K562 (cell line): ENCODE data around the gene OOSP3. TPM values are rescaled to one million over a fixed set of nuclear protein-coding genes. Genes with fewer than 3 reads are reported as not detected.

ENCODE experiments used
- BRF1 ChIP-seq: IDR thresholded peaks from 3 replicates; pipeline ENCODE4 v1.6.1; 2011; ENCODE audit warnings: borderline replicate concordance, mild to moderate bottlenecking; ENCODE audit not compliant: insufficient read length; ENCODE audit errors: extremely low read depth
- CBX3 ChIP-seq, 2 experiments: IDR thresholded peaks; 1 replicate in 1 of 2; 2 replicates in 1 of 2; pipeline ENCODE4 v1.6.1; 2012; ENCODE audit warnings: inconsistent platforms in 2 of 2, low read length in 2 of 2, borderline replicate concordance in 1 of 2, control low read depth in 1 of 2
- FUS ChIP-seq: fragments of 200-400 bp; formaldehyde crosslinking; optimal IDR thresholded peaks from 2 replicates; pipeline ENCODE3; 2017; ENCODE audit warnings: low read depth, low read length
- KAT2B ChIP-seq: IDR thresholded peaks from one replicate; pipeline ENCODE4 v1.6.1; 2012; ENCODE audit warnings: low read depth, mild to moderate bottlenecking, control low read depth, inconsistent platforms, low read length, moderate library complexity
- KDM1A ChIP-seq, 2 experiments: fragments of 450-650 bp; IDR thresholded peaks; 2 replicates each; pipeline ENCODE4 v1.6.1; 2016; ENCODE audit warnings: mild to moderate bottlenecking in 2 of 2
- KHSRP ChIP-seq: fragments of 450-650 bp; IDR thresholded peaks from 2 replicates; pipeline ENCODE4 v1.6.1; 2017
- MAFF ChIP-seq: IDR thresholded peaks from 2 replicates; pipeline ENCODE4 v1.6.1; 2012; ENCODE audit warnings: low read length, improper control_type of control experiment
- MAFK ChIP-seq: IDR thresholded peaks from 2 replicates; pipeline ENCODE4 v1.6.1; 2011; ENCODE audit warnings: low read length, improper control_type of control experiment
- PHB ChIP-seq: fragments of 250-450 bp; sonication (Bioruptor Pico); IDR thresholded peaks from 2 replicates; pipeline ENCODE4 v1.5.0; 2021
- PURB ChIP-seq: sonication (generic); formaldehyde crosslinking; IDR thresholded peaks from 2 replicates; pipeline ENCODE4 v1.9.0; 2021; ENCODE audit warnings: low read depth, mild to moderate bottlenecking, missing genetic modification reagents
- TARDBP ChIP-seq: fragments of 450-650 bp; IDR thresholded peaks from 2 replicates; pipeline ENCODE4 v1.6.1; 2016
- XRCC4 ChIP-seq: IDR thresholded peaks from one replicate; pipeline ENCODE4 v1.6.1; 2011; ENCODE audit not compliant: insufficient read depth, insufficient read length; ENCODE audit errors: extremely low read depth
- ZNF140 ChIP-seq: fragments of 250-450 bp; sonication (Bioruptor Pico); IDR thresholded peaks from 2 replicates; pipeline ENCODE4 v1.8.0; 2021; ENCODE audit warnings: moderate library complexity, mild to moderate bottlenecking, inconsistent platforms
- ZNF551 ChIP-seq: fragments of 250-450 bp; sonication (Bioruptor Pico); IDR thresholded peaks from 2 replicates; pipeline ENCODE4 v1.5.0; 2021; ENCODE audit warnings: mild to moderate bottlenecking, moderate library complexity
- ZNF583 ChIP-seq: fragments of 250-450 bp; sonication (Bioruptor Pico); IDR thresholded peaks from 2 replicates; pipeline ENCODE4 v1.4.0; 2020
- ZNF695 ChIP-seq: fragments of 450-650 bp; formaldehyde crosslinking; IDR thresholded peaks from 2 replicates; pipeline ENCODE4 v1.4.0; 2020; ENCODE audit warnings: mild to moderate bottlenecking, moderate library complexity
- ZZZ3 ChIP-seq: fragments of 450-650 bp; IDR thresholded peaks from 2 replicates; pipeline ENCODE4 v1.6.1; 2016; ENCODE audit warnings: antibody characterized with exemption, mild to moderate bottlenecking, moderate library complexity
- polyA plus RNA-seq, 8 experiments: library from polyadenylated mRNA; depleted of rRNA in 4 of 8; stranded (reverse) in 5 of 8; unstranded in 3 of 8; fragments of >200 nt; fragmentation: Nextera tagmentation in 2 of 8; fragmentation: Illumina TruSeq in 1 of 8; extraction: Ambion mirVana in 2 of 8; extraction: Trizol in 1 of 8; gene quantifications; 2 replicates each; pipeline versions ENCODE4 v1.2.1 to v1.2.3, GENCODE V29; 2011 to 2014; ENCODE audit warnings: inconsistent platforms in 1 of 8, missing spikeins in 1 of 8
- total RNA-seq, 7 experiments: library from RNA; depleted of rRNA in 6 of 7; stranded (reverse); fragments of >200 nt in 6 of 7; fragmentation: Illumina TruSeq in 2 of 7; extraction: Trizol in 2 of 7; gene quantifications; 2 replicates each; pipeline versions ENCODE4 v1.2.1 to v1.2.3, GENCODE V29; 2011 to 2021; ENCODE audit warnings: low replicate concordance in 1 of 7
- TF ChIP-seq, protein P1 (sequence below): sonication (generic); formaldehyde crosslinking; IDR thresholded peaks from 2 replicates; pipeline ENCODE4 v1.9.0; 2022; ENCODE audit warnings: mild to moderate bottlenecking, missing genetic modification reagents
- TF ChIP-seq, protein P2 (sequence below): fragments of 250-450 bp; sonication (Bioruptor Pico); IDR thresholded peaks from 2 replicates; pipeline ENCODE4 v1.5.0; 2021; ENCODE audit warnings: mild to moderate bottlenecking, borderline replicate concordance
- TF ChIP-seq, protein P3 (sequence below): fragments of 250-450 bp; sonication (Bioruptor Pico); IDR thresholded peaks from 2 replicates; pipeline ENCODE4 v1.5.0; 2020; ENCODE audit warnings: mild to moderate bottlenecking, borderline replicate concordance

OOSP3 gene
- total and polyA plus RNA-seq, 9 of the 15 experiments (the other 6 are each of a cell fraction or from before 2014, with no cell fraction given) = 0.09 to 0.32 (median 0.15) TPM; not detected in 6

DNA sequence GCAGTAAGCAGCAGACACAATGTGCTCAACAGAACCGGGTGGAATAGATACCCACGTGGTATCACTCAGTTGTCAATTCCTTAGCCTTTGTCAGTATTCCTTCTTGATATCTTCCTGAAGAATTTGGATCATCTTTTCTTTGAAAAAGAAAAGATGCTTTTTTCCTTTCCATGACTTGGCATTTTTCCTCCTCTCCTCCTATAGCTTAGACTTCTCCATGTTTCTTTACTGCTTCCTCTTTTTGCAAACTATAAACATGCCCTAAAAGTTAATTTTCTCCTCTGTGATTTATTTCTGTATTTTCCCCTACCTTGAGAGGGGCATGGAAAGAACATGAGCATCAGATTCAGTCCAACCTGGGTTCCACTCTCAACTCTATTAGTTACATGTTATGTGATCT, 45.0 kb upstream of the OOSP3 start (continued):
- TF ChIP-seq ZNF583 = no peak
- no peak for TF ChIP-seq FUS
- no peak for TF ChIP-seq PHB (CRISPR knock-in tag)
- no peak for TF ChIP-seq XRCC4
- TF ChIP-seq MAFF = peak; percentile 81
- TF ChIP-seq, protein P1, sequence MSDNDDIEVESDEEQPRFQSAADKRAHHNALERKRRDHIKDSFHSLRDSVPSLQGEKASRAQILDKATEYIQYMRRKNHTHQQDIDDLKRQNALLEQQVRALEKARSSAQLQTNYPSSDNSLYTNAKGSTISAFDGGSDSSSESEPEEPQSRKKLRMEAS (CRISPR knock-in tag) = no peak
- TF ChIP-seq CBX3 (IDR thresholded peaks at IDR 0.05; ENCODE audit: borderline replicate concordance in 1 of 2, low read length in 2 of 2) = no peak
- TF ChIP-seq TARDBP = no peak
- TF ChIP-seq ZZZ3 = no peak
- peak; percentile 69; the same call in 1 of the 2 replicates for TF ChIP-seq MAFK
- no peak for TF ChIP-seq KHSRP
- TF ChIP-seq, protein P2, sequence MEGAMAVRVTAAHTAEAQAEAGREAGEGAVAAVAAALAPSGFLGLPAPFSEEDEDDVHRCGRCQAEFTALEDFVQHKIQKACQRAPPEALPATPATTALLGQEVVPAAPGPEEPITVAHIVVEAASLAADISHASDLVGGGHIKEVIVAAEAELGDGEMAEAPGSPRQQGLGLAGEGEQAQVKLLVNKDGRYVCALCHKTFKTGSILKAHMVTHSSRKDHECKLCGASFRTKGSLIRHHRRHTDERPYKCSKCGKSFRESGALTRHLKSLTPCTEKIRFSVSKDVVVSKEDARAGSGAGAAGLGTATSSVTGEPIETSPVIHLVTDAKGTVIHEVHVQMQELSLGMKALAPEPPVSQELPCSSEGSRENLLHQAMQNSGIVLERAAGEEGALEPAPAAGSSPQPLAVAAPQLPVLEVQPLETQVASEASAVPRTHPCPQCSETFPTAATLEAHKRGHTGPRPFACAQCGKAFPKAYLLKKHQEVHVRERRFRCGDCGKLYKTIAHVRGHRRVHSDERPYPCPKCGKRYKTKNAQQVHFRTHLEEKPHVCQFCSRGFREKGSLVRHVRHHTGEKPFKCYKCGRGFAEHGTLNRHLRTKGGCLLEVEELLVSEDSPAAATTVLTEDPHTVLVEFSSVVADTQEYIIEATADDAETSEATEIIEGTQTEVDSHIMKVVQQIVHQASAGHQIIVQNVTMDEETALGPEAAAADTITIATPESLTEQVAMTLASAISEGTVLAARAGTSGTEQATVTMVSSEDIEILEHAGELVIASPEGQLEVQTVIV (CRISPR knock-in tag) = no peak
- no peak for TF ChIP-seq BRF1
- TF ChIP-seq PURB (CRISPR knock-in tag) = no peak
- no peak for TF ChIP-seq KAT2B
- TF ChIP-seq, protein P3, sequence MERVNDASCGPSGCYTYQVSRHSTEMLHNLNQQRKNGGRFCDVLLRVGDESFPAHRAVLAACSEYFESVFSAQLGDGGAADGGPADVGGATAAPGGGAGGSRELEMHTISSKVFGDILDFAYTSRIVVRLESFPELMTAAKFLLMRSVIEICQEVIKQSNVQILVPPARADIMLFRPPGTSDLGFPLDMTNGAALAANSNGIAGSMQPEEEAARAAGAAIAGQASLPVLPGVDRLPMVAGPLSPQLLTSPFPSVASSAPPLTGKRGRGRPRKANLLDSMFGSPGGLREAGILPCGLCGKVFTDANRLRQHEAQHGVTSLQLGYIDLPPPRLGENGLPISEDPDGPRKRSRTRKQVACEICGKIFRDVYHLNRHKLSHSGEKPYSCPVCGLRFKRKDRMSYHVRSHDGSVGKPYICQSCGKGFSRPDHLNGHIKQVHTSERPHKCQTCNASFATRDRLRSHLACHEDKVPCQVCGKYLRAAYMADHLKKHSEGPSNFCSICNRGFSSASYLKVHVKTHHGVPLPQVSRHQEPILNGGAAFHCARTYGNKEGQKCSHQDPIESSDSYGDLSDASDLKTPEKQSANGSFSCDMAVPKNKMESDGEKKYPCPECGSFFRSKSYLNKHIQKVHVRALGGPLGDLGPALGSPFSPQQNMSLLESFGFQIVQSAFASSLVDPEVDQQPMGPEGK (CRISPR knock-in tag) = no peak
- TF ChIP-seq ZNF140 (CRISPR knock-in tag) = no peak
- no peak for TF ChIP-seq ZNF695 (CRISPR knock-in tag)
- TF ChIP-seq ZNF551 (CRISPR knock-in tag) = no peak
- TF ChIP-seq KDM1A (IDR thresholded peaks at IDR 0.05) = no peak
